ENCODE measurements around the gene PAK6. TPM values are rescaled to one million over a fixed set of nuclear protein-coding genes. Genes with fewer than 3 reads are reported as not detected.

Gene PAK6
- polyA plus RNA-seq, 1 of the 3 experiments (the other 2 are of a cell fraction), result 0.07 TPM

- no peaks in the 10 kb centered on the region for H3K79me2 ChIP-seq (ENCODE audit: insufficient read depth)
- peaks cover 11 to 22% of the 10 kb centered on the region in 2 experiments; a peak in 3 of 4 replicates for H3K4me1 ChIP-seq (ENCODE audit: control insufficient read depth in 1 of 2, insufficient read depth in 2 of 2, low read depth in 1 of 2, low read length in 1 of 2)
- no peaks in the 10 kb centered on the region for H3K9me2 ChIP-seq
- peaks cover 18% of the 10 kb centered on the region for H3K27me3 ChIP-seq (ENCODE audit: insufficient read depth)
- no peak for TF ChIP-seq FOXJ3 (CRISPR knock-in tag; IDR thresholded peaks at IDR 0.05)
- TF ChIP-seq USF2 (IDR thresholded peaks at IDR 0.05; ENCODE audit: borderline replicate concordance, low read depth, low read length), result no peak
- TF ChIP-seq TCF12 (IDR thresholded peaks at IDR 0.05), result no peak
- TF ChIP-seq, protein P1, sequence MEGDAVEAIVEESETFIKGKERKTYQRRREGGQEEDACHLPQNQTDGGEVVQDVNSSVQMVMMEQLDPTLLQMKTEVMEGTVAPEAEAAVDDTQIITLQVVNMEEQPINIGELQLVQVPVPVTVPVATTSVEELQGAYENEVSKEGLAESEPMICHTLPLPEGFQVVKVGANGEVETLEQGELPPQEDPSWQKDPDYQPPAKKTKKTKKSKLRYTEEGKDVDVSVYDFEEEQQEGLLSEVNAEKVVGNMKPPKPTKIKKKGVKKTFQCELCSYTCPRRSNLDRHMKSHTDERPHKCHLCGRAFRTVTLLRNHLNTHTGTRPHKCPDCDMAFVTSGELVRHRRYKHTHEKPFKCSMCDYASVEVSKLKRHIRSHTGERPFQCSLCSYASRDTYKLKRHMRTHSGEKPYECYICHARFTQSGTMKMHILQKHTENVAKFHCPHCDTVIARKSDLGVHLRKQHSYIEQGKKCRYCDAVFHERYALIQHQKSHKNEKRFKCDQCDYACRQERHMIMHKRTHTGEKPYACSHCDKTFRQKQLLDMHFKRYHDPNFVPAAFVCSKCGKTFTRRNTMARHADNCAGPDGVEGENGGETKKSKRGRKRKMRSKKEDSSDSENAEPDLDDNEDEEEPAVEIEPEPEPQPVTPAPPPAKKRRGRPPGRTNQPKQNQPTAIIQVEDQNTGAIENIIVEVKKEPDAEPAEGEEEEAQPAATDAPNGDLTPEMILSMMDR (IDR thresholded peaks at IDR 0.05), result no peak
- TF ChIP-seq RFX5 (IDR thresholded peaks at IDR 0.05; ENCODE audit: low read length), result no peak
- TF ChIP-seq EZH2phosphoT487 (IDR thresholded peaks at IDR 0.05; ENCODE audit: borderline replicate concordance, low read depth), result no peak
- no peak for TF ChIP-seq RXRA (IDR thresholded peaks at IDR 0.05; ENCODE audit: borderline replicate concordance, low read depth)
- TF ChIP-seq JUND (IDR thresholded peaks at IDR 0.05), result no peak
- TF ChIP-seq EP300 (IDR thresholded peaks at IDR 0.05; ENCODE audit: borderline replicate concordance in 1 of 2, low read depth in 1 of 2, low read length in 1 of 2), result no peak
- no peak for TF ChIP-seq PBX3 (IDR thresholded peaks at IDR 0.05)
- no peak for TF ChIP-seq TAF1 (IDR thresholded peaks at IDR 0.05; ENCODE audit: borderline replicate concordance, low read depth, low read length)
- TF ChIP-seq, protein P2, sequence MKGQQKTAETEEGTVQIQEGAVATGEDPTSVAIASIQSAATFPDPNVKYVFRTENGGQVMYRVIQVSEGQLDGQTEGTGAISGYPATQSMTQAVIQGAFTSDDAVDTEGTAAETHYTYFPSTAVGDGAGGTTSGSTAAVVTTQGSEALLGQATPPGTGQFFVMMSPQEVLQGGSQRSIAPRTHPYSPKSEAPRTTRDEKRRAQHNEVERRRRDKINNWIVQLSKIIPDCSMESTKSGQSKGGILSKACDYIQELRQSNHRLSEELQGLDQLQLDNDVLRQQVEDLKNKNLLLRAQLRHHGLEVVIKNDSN (IDR thresholded peaks at IDR 0.05; ENCODE audit: borderline replicate concordance, low read depth), result no peak
- no peak for TF ChIP-seq MXI1 (IDR thresholded peaks at IDR 0.05; ENCODE audit: low read depth, low read length)
- no peak for TF ChIP-seq GABPA (IDR thresholded peaks at IDR 0.05; ENCODE audit: low read depth)
- TF ChIP-seq NRF1 (IDR thresholded peaks at IDR 0.05; ENCODE audit: low read depth, low read length), result no peak
- H3K9ac ChIP-seq, result no peak overlapping the region
- peak overlapping the region; percentile 84 for H3K4me2 ChIP-seq
- DNase-seq, result no peak
- H3K4me3 ChIP-seq (ENCODE audit: low read depth in 2 of 2, low read length in 1 of 2), result peak overlapping the region; percentile 46; a peak in 3 of 4 replicates
- no peaks in the 10 kb centered on the region for H3K36me3 ChIP-seq (replicated peaks in 1 of 2; ENCODE audit: control insufficient read depth in 1 of 2, insufficient read depth in 2 of 2, low read length in 1 of 2)
- 0 out of 2 replicates have a peak overlapping the region, but pooled peaks have one; percentile 51 for H2AFZ ChIP-seq (ENCODE audit: low read depth)
- H3K9me3 ChIP-seq, result no peaks in the 10 kb centered on the region
- POLR2A ChIA-PET, result no interaction called here
- no peaks in the 10 kb centered on the region for H4K20me1 ChIP-seq (ENCODE audit: insufficient read depth)
- CTCF ChIA-PET, result interaction anchor here (0.7 to 66.3 kb wide), 6 partner anchors 10 to 71 kb away, joined by 3 to 2194 read pairs (median 4); partner anchors contain the start of genes CCDC9B, DISP2, INAFM2 and PHGR1
- 20% methylated on average over 4 of the region's 51 CpGs for WGBS (ENCODE audit: low lambda C conversion rate)
- H3K27ac ChIP-seq (ENCODE audit: low read depth in 2 of 2, low read length in 1 of 2), result no peak overlapping the region
- peaks cover 13% of the 10 kb centered on the region for H3F3A ChIP-seq (replicated peaks; ENCODE audit: insufficient read depth)
Observed at GRCh38 chr15:40281801-40282146, 42.9 kb downstream of the PAK6 start.
